Neutrophil (primary cell): ENCODE results near the gene LPIN1.
A peak's percentile ranks its signal among the peaks of the same experiment; 100 is the strongest.

Experiments used
- H3K27ac ChIP-seq: fragments of 200-600 bp; sonication (generic); 2 replicates; pipeline ENCODE4 v1.5.1; 2016; ENCODE audit warnings: mild to moderate bottlenecking, moderate library complexity
- H3K27me3 ChIP-seq: fragments of 200-600 bp; sonication (generic); 2 replicates; pipeline ENCODE4 v1.6.0; 2016; ENCODE audit warnings: mild to moderate bottlenecking
- H3K36me3 ChIP-seq: fragments of 200-600 bp; sonication (generic); 2 replicates; pipeline ENCODE4 v1.5.1; 2017
- H3K4me1 ChIP-seq, 2 experiments: fragments of 200-600 bp in 1 of 2; sonication (generic) in 1 of 2; 1 replicate in 1 of 2; 2 replicates in 1 of 2; pipeline versions ENCODE4 v1.5.1 to v1.6.1; 2013 to 2016; ENCODE audit warnings: low read depth in 1 of 2, low read length in 1 of 2, mild to moderate bottlenecking in 1 of 2, moderate library complexity in 1 of 2; ENCODE audit not compliant: control insufficient read depth in 1 of 2, insufficient read depth in 1 of 2
- H3K4me3 ChIP-seq, 2 experiments: fragments of 200-600 bp in 1 of 2; sonication (generic) in 1 of 2; 1 replicate in 1 of 2; 2 replicates in 1 of 2; pipeline ENCODE4 v1.5.1; 2013 to 2016; ENCODE audit warnings: low read depth in 1 of 2, low read length in 1 of 2, mild to moderate bottlenecking in 1 of 2, moderate library complexity in 1 of 2
- H3K9me3 ChIP-seq: fragments of 200-600 bp; sonication (generic); 2 replicates; pipeline ENCODE4 v1.5.1; 2016
- CTCF ChIP-seq: fragments of 200-600 bp; sonication (generic); IDR thresholded peaks from 2 replicates; pipeline ENCODE4 v1.5.1; 2016; ENCODE audit warnings: antibody characterized with exemption

LPIN1 gene

GRCh38 chr2:11745613-11746375 lies 638 bp upstream of the LPIN1 start:
- H3K9me3 ChIP-seq = no peaks in the 10 kb centered on the region
- H3K4me3 ChIP-seq = peak overlapping the region in 1 of 2 experiments; percentile 61
- TF ChIP-seq CTCF = no peak
- H3K27me3 ChIP-seq = peaks cover 70% of the 10 kb centered on the region
- H3K27ac ChIP-seq = no peak overlapping the region
- H3K36me3 ChIP-seq = no peaks in the 10 kb centered on the region
- peaks cover 9 to 24% of the 10 kb centered on the region in 2 experiments for H3K4me1 ChIP-seq

GRCh38 chr2:11746807-11747459 lies 501 bp downstream of the LPIN1 start:
- Histone ChIP-seq H3K27me3 (peaks cover 74% of the 10 kb centered on the region), H3K4me3 (peak overlapping the region; percentile 45 to 61), H3K9me3 (no peaks in the 10 kb centered on the region), H3K4me1 (peaks cover 9 to 24% of the 10 kb centered on the region in 2 experiments), H3K27ac (peak overlapping the region; percentile 27), H3K36me3 (no peaks in the 10 kb centered on the region)
- TF ChIP-seq CTCF = no peak

GRCh38 chr2:11748018-11748860 lies 1.8 kb downstream of the LPIN1 start:
- Histone ChIP-seq H3K27ac (no peak overlapping the region), H3K9me3 (no peaks in the 10 kb centered on the region), H3K36me3 (no peaks in the 10 kb centered on the region), H3K4me1 (peaks cover 15 to 30% of the 10 kb centered on the region in 2 experiments), H3K27me3 (peaks cover 74% of the 10 kb centered on the region), H3K4me3 (no peak overlapping the region)
- no peak for TF ChIP-seq CTCF

- Histone ChIP-seq H3K36me3 (no peaks in the 10 kb centered on the region), H3K9me3 (no peaks in the 10 kb centered on the region), H3K27ac (no peak overlapping the region), H3K4me3 (no peak overlapping the region), H3K4me1 (peaks cover 20 to 37% of the 10 kb centered on the region in 2 experiments), H3K27me3 (peaks cover 74% of the 10 kb centered on the region)
- no peak for TF ChIP-seq CTCF
Observed at GRCh38 chr2:11748861-11749645, 2.6 kb downstream of the LPIN1 start.
